Activated T-helper 9 cell treated with anti-CD3 and anti-CD28 coated beads, Interleukin-2, amount 50 U/mL, for 16 hours (primary cell): Measurements from ENCODE around the gene MEG3.

Experiments
- DNase-seq: peaks from one replicate; pipeline ENCODE4 v3.0.0-alpha.2; 2020; ENCODE audit warnings: low read depth

Gene MEG3

DNA sequence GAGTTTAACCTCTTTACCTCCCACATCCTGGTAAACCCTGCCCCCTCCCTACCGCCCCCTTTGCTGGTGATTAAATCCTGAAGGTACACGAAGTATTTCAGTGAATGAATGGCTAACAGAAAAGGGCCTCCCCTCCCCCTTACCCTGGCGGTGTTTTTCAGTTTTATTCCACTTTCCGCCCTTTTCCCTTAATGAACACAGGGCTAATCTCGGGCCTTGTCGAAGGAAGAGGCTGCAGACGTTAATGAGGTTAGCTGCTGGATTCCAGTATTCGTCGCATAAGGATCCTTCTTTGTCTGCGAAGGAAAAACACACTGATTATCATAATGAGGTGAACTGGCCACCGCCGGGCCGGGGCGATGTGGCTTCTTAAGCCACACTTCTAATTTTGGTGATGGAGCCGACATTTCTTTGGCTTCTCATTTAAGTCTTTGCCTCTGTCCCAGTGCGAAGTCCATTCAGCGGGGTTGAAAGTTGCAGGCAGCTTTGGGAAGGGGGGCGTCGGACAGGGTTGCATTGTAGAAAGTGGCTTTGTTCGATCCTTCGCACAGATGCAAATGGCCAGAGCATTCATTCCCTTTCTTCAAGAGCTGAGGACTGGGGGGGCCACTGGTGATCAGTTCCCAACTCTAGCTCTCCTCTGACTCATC is 6.5 kb downstream of the MEG3 start:
- DNase-seq, result no peak

DNA sequence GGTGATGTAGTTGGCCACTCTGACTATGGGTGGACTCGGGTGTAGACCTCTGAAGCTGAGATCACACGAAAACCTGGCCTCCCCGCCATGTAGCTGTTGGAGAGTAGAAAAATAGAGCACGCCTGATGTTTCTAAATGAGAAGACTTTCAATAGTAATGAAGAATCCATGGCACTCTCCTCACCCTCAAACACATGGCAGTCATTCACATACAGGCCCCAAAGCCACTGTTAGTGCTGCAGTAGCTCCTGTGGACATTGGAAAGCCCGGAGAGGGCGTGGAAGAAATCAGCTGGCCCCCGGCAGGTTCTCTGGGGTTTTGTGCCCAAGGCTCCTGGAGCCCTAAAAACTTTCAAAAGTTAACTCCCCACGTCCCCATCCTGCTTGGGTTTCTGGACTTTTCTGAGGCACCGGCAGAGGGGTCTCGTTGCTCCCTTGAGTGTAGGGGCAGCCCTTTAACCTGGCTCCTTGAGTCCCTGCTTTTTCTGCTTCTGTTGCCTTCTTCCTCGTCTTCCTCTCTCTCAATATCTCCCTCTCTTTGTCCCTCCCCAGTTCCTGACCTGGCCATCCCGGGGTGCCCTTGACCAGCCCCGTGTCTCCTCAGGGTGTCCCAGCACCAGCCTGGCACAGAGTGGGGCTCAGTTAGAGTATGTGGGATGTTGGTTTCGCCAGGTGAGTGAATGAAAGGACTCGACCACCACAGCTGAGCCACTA is 8.3 kb downstream of the MEG3 start:
- no peak for DNase-seq

GRCh38 chr14:100834794-100835547 is 9.1 kb downstream of the MEG3 start:
- no peak for DNase-seq

- no peak for DNase-seq
These were observed 9.8 kb downstream of the MEG3 start for GRCh38 chr14:100835548-100836310.

DNA sequence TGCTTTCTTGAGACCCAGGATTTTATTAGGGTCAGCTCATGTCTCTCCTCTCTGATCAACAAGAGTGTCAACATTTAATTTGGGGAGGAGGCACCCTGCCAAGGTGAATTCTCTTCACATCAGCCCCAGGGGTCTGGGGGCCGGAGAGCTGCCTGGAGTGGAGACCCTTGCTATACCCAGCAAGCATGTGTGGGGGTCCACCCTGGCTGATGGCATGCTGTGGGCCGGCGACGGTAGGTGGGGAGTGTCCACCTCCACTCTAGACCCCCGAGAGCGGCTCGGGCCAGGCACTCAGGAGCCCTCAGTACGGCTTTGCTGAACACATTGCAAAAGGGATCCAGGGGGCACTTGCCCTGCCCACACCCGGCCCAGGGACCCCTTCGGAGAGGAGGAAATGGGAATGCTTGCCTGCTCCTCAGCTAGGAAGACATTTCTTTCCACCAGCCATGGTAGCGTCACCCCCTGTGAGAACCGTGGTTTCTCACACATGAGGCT is 10.4 kb downstream of the MEG3 start:
- no peak for DNase-seq

DNA sequence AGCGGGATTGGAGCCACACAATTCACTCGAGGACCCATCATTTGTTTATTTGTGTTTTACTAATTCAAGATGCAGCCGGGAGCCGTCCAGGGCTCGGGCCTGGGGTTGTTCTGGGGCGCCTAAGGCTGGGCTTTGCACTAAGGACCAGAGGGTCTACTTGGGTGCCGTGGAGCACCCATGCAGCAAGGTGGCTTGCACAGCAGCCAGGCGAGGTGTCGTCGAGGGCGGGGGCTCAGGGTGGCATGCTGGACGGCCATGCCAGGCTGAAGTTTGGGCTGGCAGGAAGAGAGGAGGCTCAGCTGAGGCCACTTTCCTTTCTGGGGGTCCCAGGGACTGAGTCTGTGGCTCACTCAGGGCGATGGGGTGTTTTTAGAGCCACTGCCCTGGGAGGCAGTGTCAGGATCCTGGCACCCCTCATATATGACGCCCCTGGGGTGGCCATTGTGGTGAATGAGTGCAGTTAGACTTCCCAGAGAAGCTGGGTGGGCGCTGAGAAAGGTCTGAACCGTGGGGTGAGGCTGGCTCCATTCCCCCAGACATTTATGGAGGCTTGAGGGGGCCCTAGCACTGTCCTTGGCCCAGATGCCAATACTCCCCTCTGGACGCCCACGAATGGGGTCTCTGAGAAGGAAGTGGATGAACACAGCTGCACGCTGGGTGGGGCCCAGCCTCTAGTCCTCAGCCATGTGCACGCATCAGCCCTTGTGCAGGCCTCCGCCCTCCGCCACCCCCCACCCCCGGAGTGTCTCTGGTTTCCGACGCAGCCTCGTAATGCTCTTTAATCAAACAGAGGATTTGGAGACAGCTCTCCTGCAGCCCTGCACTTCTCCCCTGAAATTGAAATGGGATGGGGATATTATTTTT is 11.3 kb downstream of the MEG3 start:
- DNase-seq, result no peak

DNA sequence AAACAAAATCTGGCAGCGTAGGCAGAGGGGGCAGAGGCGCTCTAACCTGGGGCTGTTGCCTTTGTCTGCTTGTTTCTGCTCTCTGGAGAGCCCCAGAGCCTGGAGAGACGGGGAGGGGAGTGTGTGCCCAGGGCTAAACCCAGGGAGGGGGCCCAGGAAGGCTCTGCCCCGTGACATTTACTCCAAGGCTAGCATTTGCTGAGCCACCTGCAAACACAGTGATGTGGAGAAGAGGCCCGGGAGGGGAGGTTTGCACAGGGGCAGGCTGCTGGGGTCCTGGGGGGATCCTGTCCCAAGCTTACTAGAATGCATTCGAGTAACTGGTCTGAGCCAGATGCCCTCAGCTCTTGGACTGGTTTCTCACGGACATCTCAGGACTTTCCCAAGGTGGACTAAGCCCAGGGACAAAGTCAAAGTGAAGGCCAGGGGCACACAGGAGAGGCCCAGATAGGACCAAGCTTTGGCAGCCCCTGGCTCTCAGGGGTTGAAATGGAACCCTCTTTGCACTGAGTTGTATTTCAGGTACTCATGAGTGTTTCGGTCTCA is 12.0 kb downstream of the MEG3 start:
- DNase-seq, result no peak

GRCh38 chr14:100838493-100839314 is 12.8 kb downstream of the MEG3 start:
- no peak for DNase-seq

GRCh38 chr14:100839315-100839585 is 13.3 kb downstream of the MEG3 start:
- no peak for DNase-seq

DNA sequence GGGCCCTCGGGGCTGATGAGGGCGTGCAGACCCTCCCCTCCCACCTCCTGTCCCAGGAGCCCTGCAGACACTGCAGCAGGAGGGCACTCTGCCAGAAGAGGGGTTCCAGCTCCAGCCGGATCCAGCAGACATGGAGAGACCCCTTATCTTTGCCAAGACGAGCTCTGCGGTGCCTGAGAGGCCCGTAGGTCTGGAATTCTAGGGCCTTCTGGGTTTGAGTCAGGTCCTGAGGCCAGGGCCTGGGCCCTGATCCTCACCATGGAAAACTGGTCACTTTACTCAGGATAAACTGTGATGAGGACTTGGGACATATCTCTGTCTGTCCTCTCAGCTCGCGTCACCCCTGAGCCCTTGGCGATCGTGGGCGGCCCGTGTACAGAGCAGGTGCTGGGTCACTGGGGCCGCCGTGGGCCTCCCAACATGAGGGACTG is 13.8 kb downstream of the MEG3 start:
- no peak for DNase-seq

DNA sequence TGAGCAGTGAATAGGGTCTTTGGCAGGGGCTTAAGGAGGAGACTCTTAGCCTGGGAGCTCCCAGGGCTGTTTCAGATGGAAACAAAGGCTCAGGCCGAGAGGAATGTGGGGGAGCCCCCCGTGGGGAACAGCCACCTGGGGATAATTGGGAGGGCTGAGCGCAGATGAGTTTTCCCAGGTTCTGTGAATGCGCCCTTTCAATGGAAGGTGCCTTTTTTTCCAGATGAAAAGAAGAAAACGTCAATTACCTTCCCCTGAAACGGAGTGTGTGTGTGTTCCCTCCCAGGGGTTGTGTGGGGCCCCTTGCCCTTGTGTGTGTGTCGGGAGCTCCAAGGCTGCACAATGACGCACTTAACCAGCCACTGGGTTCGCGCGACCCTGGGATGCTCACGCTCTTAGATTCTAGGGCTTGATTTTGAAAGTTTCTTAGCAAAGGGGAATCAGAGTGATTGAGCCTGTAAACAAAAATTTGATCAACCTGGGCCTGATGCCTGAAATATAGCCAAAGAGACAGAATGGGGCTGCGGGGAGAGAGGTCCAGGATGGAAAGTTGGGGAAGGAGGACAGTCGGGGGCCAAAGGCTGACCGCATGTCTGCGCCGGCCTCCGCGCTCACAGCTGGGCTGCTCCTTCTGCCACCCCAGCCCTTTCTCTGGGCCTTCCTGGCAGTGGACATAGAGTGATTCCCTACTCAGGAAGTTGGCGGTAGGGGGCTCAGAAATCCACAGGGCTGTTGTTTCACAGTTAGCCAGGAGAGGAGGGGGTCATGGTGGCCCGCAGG is 14.6 kb downstream of the MEG3 start:
- no peak for DNase-seq

DNA sequence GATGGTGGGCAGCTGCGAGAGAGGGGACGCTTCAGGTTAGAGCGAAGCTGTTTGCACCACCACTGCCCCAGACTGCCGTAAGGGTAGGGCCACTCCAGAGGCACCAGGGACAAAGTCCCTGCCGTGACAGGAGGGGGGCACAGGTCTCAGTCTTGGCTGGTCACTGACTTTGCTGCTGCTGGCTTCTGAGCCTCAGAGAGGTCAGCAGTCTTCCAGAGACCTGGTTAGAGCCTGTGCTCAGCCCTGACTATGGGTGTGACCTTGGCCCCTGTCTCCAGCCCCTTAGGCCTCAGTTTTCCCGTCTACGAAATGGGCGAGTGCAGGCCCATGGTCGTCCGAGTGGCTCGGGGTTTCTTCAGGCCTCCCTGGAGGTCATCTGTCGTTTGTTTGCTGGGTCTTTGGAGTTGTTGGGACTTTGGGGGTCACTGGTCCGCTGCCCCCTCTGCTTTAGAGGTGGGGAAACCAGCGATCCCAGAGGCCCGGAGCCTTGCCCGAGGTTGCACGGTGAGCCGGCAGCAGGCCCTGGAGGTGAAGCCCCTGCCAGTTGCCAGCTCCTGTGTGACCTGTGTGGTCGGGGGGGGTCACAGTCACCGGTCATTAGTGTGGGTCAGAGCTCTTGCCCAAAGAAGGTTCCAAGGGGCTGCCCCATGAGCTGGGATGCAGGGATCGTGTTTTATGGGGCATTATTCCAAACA is 15.3 kb downstream of the MEG3 start:
- DNase-seq, result no peak

DNA sequence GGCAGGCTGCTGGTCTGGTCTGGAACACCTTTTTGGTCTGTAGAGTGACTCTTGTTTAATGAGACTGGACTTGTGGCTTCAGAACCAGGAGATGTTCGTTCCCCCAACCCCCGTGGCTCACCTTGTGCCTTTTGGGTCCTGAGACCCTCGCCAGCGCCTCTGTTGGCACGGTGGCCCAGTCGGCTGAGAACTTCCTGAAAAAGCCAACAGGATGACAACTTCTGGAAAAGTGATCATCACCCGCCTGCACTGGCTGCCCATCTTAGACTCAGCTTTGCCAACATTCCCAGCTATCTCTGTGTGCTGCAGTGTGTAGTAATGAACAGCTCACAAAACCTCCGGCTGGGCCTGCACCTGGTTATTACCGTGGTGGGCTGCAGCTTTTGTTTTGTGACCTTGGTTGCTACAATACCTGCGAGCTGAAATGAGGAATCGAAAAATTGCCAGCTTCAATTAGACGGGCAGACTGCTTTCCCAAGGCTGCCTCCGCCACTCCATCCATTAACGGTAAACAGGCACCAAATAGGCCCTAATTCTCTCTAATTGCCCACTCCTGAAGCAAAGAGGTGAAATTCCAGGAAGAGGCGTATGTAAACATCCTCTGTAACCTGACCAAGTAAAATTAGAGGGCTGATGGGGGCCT is 16.0 kb downstream of the MEG3 start:
- DNase-seq, result no peak

- DNase-seq, result no peak
These were observed 16.9 kb downstream of the MEG3 start for GRCh38 chr14:100842799-100843198.

- DNase-seq, result no peak
These were observed 18.1 kb downstream of the MEG3 start for GRCh38 chr14:100844082-100844408.

DNA sequence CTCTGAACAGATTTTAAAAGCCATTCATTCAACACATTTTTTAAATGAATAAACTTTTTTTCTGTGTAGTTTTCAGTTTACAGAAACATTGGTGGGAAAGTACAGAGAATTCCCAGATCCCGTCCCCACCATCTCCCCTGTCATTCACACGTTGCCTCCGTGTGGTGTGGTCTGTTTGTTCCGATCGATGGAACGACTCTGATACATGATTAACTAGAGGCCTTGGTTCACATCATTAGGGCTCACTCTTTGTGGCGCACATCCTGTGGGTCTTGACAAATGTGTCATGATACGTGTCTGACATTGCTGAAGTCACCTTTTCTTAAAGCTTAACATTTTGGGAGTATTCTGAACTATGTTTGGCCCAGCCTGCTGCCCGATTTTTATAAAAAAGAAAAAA is 18.5 kb downstream of the MEG3 start:
- no peak for DNase-seq

DNA sequence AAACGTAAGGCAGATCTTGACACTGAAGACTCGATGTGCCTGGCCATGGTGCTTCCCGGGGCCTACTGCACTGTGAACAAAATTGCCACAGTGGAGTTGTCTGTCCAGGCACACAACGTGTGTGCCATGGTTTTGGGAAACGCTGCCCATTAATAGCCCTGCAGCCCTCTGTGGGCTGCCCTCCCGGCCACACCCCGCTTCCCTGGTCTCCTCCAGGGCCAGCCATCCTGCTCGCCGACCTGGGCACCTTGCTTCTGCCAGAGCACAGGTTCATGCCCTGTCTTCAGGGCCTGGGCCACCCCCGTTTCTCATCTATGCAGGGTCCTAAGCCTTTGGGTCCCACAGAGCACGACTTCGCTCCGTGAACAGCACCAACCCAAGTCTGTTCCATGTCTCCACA is 18.9 kb downstream of the MEG3 start:
- DNase-seq, result no peak

- no peak for DNase-seq
These were observed 19.4 kb downstream of the MEG3 start for GRCh38 chr14:100845341-100845740.
